OCI-LY7 (cell line): Measurements from ENCODE around the gene TTC9. TPM values are rescaled to one million over a fixed set of nuclear protein-coding genes. Genes with fewer than 3 reads are reported as not detected.

Experiments
- BruUV-seq: library from RNA; stranded (reverse); fragments of 400-500 nt; replicated peaks from 2 replicates; lab custom pipeline; 2021; lab: Mats Ljungman, UMichigan
- CTCF ChIA-PET: fragments of 300-600 bp; sonication (Branson Sonifier 250); formaldehyde crosslinking; loops from one replicate; lab custom pipeline; 2022; ENCODE audit warnings: antibody characterized with exemption; ENCODE audit not compliant: unreplicated experiment; lab: Charles Lee
- POLR2A ChIA-PET: fragments of 300-600 bp; sonication (Branson Sonifier 250); formaldehyde crosslinking; loops from one replicate; lab custom pipeline; 2022; ENCODE audit warnings: antibody characterized with exemption; lab: Charles Lee
- DNase-seq: peaks from one replicate; pipeline ENCODE4 v3.0.0-alpha.2; 2015; ENCODE audit warnings: low spot score
- H2AFZ ChIP-seq: fragments of 200-600 bp; sonication (generic), shearing (Covaris generic); 2 replicates; pipeline ENCODE4 v1.6.1; 2014; ENCODE audit warnings: mild to moderate bottlenecking, antibody characterized with exemption, low read length, moderate library complexity
- H3K27ac ChIP-seq: fragments of 200-600 bp; sonication (generic); 2 replicates; pipeline ENCODE4 v1.5.1; 2014; ENCODE audit warnings: mixed run types, low read depth, mild to moderate bottlenecking, moderate library complexity, low read length, inconsistent platforms; ENCODE audit not compliant: poor library complexity, severe bottlenecking
- H3K36me3 ChIP-seq: fragments of 200-600 bp; sonication (generic); 2 replicates; pipeline ENCODE4 v1.6.1; 2014; ENCODE audit warnings: mild to moderate bottlenecking, antibody characterized with exemption, low read length, moderate library complexity, mixed read lengths; ENCODE audit not compliant: insufficient read depth
- H3K4me1 ChIP-seq: fragments of 200-600 bp; sonication (generic); 2 replicates; pipeline ENCODE4 v1.5.1; 2014; ENCODE audit warnings: mild to moderate bottlenecking, low read length; ENCODE audit not compliant: insufficient read depth, poor library complexity, severe bottlenecking
- H3K4me2 ChIP-seq: fragments of 200-600 bp; sonication (generic); 2 replicates; pipeline ENCODE4 v1.6.1; 2014; ENCODE audit warnings: mild to moderate bottlenecking, low read length
- H3K4me3 ChIP-seq: fragments of 200-600 bp; sonication (generic); 2 replicates; pipeline ENCODE4 v1.5.1; 2014; ENCODE audit warnings: mild to moderate bottlenecking, low read depth, low read length; ENCODE audit not compliant: poor library complexity, severe bottlenecking
- H3K79me2 ChIP-seq: fragments of 200-600 bp; sonication (generic); 2 replicates; pipeline ENCODE4 v1.6.1; 2016; ENCODE audit warnings: low read depth, mild to moderate bottlenecking, low read length, moderate library complexity, mixed read lengths; ENCODE audit not compliant: insufficient read depth
- H3K9me2 ChIP-seq: fragments of 200-600 bp; sonication (generic); 2 replicates; pipeline ENCODE4 v1.6.1; 2016; ENCODE audit warnings: mild to moderate bottlenecking, low read length, mixed read lengths; ENCODE audit not compliant: insufficient read depth
- H3K9me3 ChIP-seq: fragments of 200-600 bp; sonication (generic); 2 replicates; pipeline ENCODE4 v1.6.1; 2014; ENCODE audit warnings: mild to moderate bottlenecking, mixed run types, low read length, mixed read lengths
- H4K20me1 ChIP-seq: fragments of 200-600 bp; sonication (generic); 2 replicates; pipeline ENCODE4 v1.6.1; 2014; ENCODE audit warnings: mild to moderate bottlenecking, antibody characterized with exemption, low read length, moderate library complexity, mixed read lengths; ENCODE audit not compliant: insufficient read depth
- CTCF ChIP-seq: fragments of 200-600 bp; sonication (generic); conservative IDR thresholded peaks from 2 replicates; pipeline ENCODE4 v1.5.1; 2014; ENCODE audit warnings: mild to moderate bottlenecking, antibody characterized with exemption, low read length, moderate library complexity, mixed read lengths
- EZH2phosphoT487 ChIP-seq: fragments of 200-600 bp; sonication (generic); IDR thresholded peaks from 2 replicates; pipeline ENCODE4 v1.6.1; 2018; ENCODE audit warnings: low read depth, borderline replicate concordance, mild to moderate bottlenecking, mixed run types, antibody characterized with exemption, low read length, moderate library complexity, mixed read lengths
- intact Hi-C: fragments of 100-400 bp; cut with micrococcal nuclease; formaldehyde crosslinking; loops from one replicate; pipeline ENCODE4 v1.10.0; 2022; ENCODE audit not compliant: unreplicated experiment
- total RNA-seq, 2 experiments: library from RNA; depleted of rRNA in 1 of 2; stranded (reverse); fragments of >200 nt in 1 of 2; shearing (Covaris generic) in 1 of 2; gene quantifications; 2 replicates each; pipeline ENCODE4 v1.2.3, GENCODE V29; 2014 to 2022

Gene TTC9
- total RNA-seq, 2 experiments from 2014 or later = 11.0 to 13.0 TPM

GRCh38 chr14:70638416-70638815 lies 3.3 kb upstream of the TTC9 start:
- Histone ChIP-seq H3K9me2 (no peaks in the 10 kb centered on the region), H2AFZ (no peak overlapping the region), H3K4me2 (no peak overlapping the region), H3K27ac (no peak overlapping the region), H3K4me1 (peaks cover 24% of the 10 kb centered on the region), H4K20me1 (no peaks in the 10 kb centered on the region), H3K36me3 (peaks cover 29% of the 10 kb centered on the region), H3K9me3 (peaks cover 8% of the 10 kb centered on the region; the same call in 1 of the 2 replicates), H3K4me3 (no peak overlapping the region), H3K79me2 (peaks cover 35% of the 10 kb centered on the region)
- CTCF ChIA-PET = no interaction called here
- POLR2A ChIA-PET = interaction anchor here (1.2 to 1.6 kb wide), 2 partner anchors 10 to 51 kb away, joined by 3 read pairs; no protein-coding TSS in a partner anchor
- no TSS peak for BruUV-seq
- TF ChIP-seq EZH2phosphoT487 = no peak
- no peak for TF ChIP-seq CTCF
- no peak for DNase-seq
- intact Hi-C loops = no loop called here

- BruUV-seq = no TSS peak
- H4K20me1 ChIP-seq = no peaks in the 10 kb centered on the region
- intact Hi-C loops = loop anchor here (1.0 to 10.0 kb wide), 3 partner anchors 41 to 1026 kb away; partner anchors contain the start of genes MAP3K9, MED6 and SUSD6
- H3K9me2 ChIP-seq = no peaks in the 10 kb centered on the region
- peaks cover 46% of the 10 kb centered on the region for H3K4me1 ChIP-seq
- peaks cover 61% of the 10 kb centered on the region for H3K79me2 ChIP-seq
- ChIA-PET POLR2A (interaction anchor here (0.6 to 7.3 kb wide), 5 partner anchors 18 to 237 kb away, joined by 3 to 77 read pairs (median 4); no protein-coding TSS in a partner anchor), CTCF (interaction anchor here (0.6 to 1.8 kb wide), 2 partner anchors 27 to 39 kb away, joined by 3 to 4 read pairs; no protein-coding TSS in a partner anchor)
- TF ChIP-seq EZH2phosphoT487 = no peak
- TF ChIP-seq CTCF = 0 out of 2 replicates have a peak, but pooled peaks have one; percentile 20
- H3K4me2 ChIP-seq = peak overlapping the region; percentile 93
- H3K27ac ChIP-seq = peak overlapping the region; percentile 82
- H3K9me3 ChIP-seq = peaks cover 3% of the 10 kb centered on the region; the same call in 1 of the 2 replicates
- peaks cover 24% of the 10 kb centered on the region for H3K36me3 ChIP-seq
- H3K4me3 ChIP-seq = peak overlapping the region; percentile 86
- DNase-seq = peak; percentile 85
- peak overlapping the region; percentile 41; the same call in 1 of the 2 replicates for H2AFZ ChIP-seq
Measured at GRCh38 chr14:70640938-70641547, 673 bp upstream of the TTC9 start.
